OCI-LY7 (cell line): Measurements from ENCODE around the gene LYZL2.
A peak's percentile ranks its signal among the peaks of the same experiment; 100 is the strongest.

ENCODE experiments used
- EZH2phosphoT487 ChIP-seq: fragments of 200-600 bp; sonication (generic); IDR thresholded peaks from 2 replicates; pipeline ENCODE4 v1.6.1; 2018; ENCODE audit warnings: low read depth, borderline replicate concordance, mild to moderate bottlenecking, mixed run types, antibody characterized with exemption, low read length, moderate library complexity, mixed read lengths
- TF ChIP-seq, protein P1 (sequence below): fragments of 200-600 bp; sonication (generic); conservative IDR thresholded peaks from 2 replicates; pipeline ENCODE4 v1.5.1; 2014; ENCODE audit warnings: mild to moderate bottlenecking, antibody characterized with exemption, low read length, moderate library complexity, mixed read lengths

DNA sequence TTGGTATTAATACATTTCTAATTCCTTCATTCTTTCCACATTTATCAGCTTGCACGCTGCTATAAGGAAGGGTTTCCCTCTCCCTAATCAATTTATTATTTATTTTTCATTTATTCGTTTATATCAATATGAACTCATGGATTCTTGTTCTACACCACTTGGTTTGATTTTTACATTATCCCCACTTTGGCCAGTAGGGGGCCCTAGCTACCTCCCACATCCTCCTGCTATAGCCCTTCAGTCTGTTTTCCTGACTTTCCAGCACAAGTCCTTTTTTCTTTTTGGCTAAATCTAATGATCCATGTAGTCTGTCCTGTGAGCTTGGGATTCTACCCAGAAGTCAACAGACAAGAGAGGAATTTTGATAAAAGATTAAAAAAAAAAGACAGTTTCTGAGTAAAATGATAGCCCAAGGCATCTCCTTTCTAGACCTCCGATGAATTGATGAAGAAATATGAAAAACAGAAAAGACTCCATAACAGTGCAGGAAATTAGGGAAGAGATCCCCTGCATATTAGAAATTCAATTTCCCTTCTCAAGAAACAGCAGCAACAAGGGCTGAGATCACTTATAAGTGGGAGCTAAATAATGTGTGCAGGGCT, 47.7 kb downstream of the LYZL2 start:
- TF ChIP-seq, protein P1, sequence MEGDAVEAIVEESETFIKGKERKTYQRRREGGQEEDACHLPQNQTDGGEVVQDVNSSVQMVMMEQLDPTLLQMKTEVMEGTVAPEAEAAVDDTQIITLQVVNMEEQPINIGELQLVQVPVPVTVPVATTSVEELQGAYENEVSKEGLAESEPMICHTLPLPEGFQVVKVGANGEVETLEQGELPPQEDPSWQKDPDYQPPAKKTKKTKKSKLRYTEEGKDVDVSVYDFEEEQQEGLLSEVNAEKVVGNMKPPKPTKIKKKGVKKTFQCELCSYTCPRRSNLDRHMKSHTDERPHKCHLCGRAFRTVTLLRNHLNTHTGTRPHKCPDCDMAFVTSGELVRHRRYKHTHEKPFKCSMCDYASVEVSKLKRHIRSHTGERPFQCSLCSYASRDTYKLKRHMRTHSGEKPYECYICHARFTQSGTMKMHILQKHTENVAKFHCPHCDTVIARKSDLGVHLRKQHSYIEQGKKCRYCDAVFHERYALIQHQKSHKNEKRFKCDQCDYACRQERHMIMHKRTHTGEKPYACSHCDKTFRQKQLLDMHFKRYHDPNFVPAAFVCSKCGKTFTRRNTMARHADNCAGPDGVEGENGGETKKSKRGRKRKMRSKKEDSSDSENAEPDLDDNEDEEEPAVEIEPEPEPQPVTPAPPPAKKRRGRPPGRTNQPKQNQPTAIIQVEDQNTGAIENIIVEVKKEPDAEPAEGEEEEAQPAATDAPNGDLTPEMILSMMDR: peak; percentile 96
- TF ChIP-seq EZH2phosphoT487: no peak
